Liver (tissue), 9 donors: ENCODE measurements around the gene MICALL1. TPM values are rescaled to one million over a fixed set of nuclear protein-coding genes. Genes with fewer than 3 reads are reported as not detected.

Source experiments
- DNase-seq: peaks from one replicate; pipeline ENCODE4 v3.0.0-alpha.2; 2017; ENCODE audit warnings: low spot score
- H3K27ac ChIP-seq, 2 donors: one replicate each; pipeline ENCODE4 v1.7.0; 2013; ENCODE audit warnings: inconsistent platforms in 2 of 2, low read length in 2 of 2, control low read depth in 1 of 2, low read depth in 1 of 2, mild to moderate bottlenecking in 1 of 2
- H3K27me3 ChIP-seq, 4 donors: one replicate each; pipeline versions ENCODE4 v1.6.1 to v1.7.0; 2013; ENCODE audit warnings: low read length in 3 of 4, inconsistent platforms in 1 of 4, mild to moderate bottlenecking in 1 of 4, moderate library complexity in 1 of 4; ENCODE audit not compliant: control insufficient read depth in 4 of 4, insufficient read depth in 4 of 4
- H3K36me3 ChIP-seq, 4 donors: one replicate each; pipeline versions ENCODE4 v1.6.1 to v1.7.0; 2013; ENCODE audit warnings: low read length in 3 of 4, mild to moderate bottlenecking in 3 of 4, low read depth in 1 of 4, moderate library complexity in 1 of 4; ENCODE audit not compliant: control insufficient read depth in 4 of 4, insufficient read depth in 3 of 4
- H3K4me1 ChIP-seq, 4 donors: one replicate each; pipeline versions ENCODE4 v1.6.1 to v1.7.0; 2013; ENCODE audit warnings: low read length in 3 of 4, mild to moderate bottlenecking in 3 of 4, moderate library complexity in 1 of 4; ENCODE audit not compliant: control insufficient read depth in 4 of 4, insufficient read depth in 4 of 4
- H3K4me3 ChIP-seq, 3 donors: one replicate each; pipeline versions ENCODE4 v1.6.1 to v1.7.0; 2013; ENCODE audit warnings: low read length in 3 of 3, control low read depth in 1 of 3, low read depth in 1 of 3, mild to moderate bottlenecking in 1 of 3
- H3K9ac ChIP-seq, 2 donors: one replicate each; pipeline ENCODE4 v1.7.0; 2013; ENCODE audit warnings: low read length in 2 of 2, mild to moderate bottlenecking in 2 of 2, moderate library complexity in 2 of 2, control low read depth in 1 of 2, low read depth in 1 of 2
- H3K9me3 ChIP-seq, 4 donors: one replicate each; pipeline versions ENCODE4 v1.6.1 to v1.7.0; 2013; ENCODE audit warnings: low read length in 3 of 4; ENCODE audit not compliant: control insufficient read depth in 4 of 4
- EGR1 ChIP-seq, 2 donors: IDR thresholded peaks; 2 replicates each; pipeline ENCODE4 v1.6.1; 2016 to 2018; ENCODE audit warnings: antibody characterized with exemption in 2 of 2, low read depth in 2 of 2
- FOXA1 ChIP-seq: IDR thresholded peaks from 2 replicates; pipeline ENCODE4 v1.6.1; 2016; ENCODE audit warnings: antibody characterized with exemption
- FOXA2 ChIP-seq: IDR thresholded peaks from 2 replicates; pipeline ENCODE4 v1.6.1; 2016; ENCODE audit warnings: antibody characterized with exemption
- GABPA ChIP-seq, 2 donors: IDR thresholded peaks in 1 of 2; conservative IDR thresholded peaks in 1 of 2; 2 replicates each; pipeline ENCODE4 v1.6.1; 2016; ENCODE audit warnings: antibody characterized with exemption in 2 of 2, mild to moderate bottlenecking in 1 of 2, moderate library complexity in 1 of 2
- HNF4A ChIP-seq, 2 donors: conservative IDR thresholded peaks; 2 replicates each; pipeline ENCODE4 v1.6.1; 2016; ENCODE audit warnings: antibody characterized with exemption in 2 of 2, mild to moderate bottlenecking in 2 of 2
- HNF4G ChIP-seq: IDR thresholded peaks from 2 replicates; pipeline ENCODE4 v1.6.1; 2016; ENCODE audit warnings: antibody characterized with exemption
- JUND ChIP-seq, 2 donors: IDR thresholded peaks; 2 replicates each; pipeline ENCODE4 v1.6.1; 2016; ENCODE audit warnings: antibody characterized with exemption in 2 of 2
- NR2F2 ChIP-seq: IDR thresholded peaks from 2 replicates; pipeline ENCODE4 v1.6.1; 2016; ENCODE audit warnings: antibody characterized with exemption
- RAD21 ChIP-seq, 2 donors: IDR thresholded peaks; 2 replicates each; pipeline ENCODE4 v1.6.1; 2016; ENCODE audit warnings: antibody characterized with exemption in 2 of 2, mild to moderate bottlenecking in 2 of 2
- RXRA ChIP-seq, 2 donors: IDR thresholded peaks; 2 replicates each; pipeline ENCODE4 v1.6.1; 2017 to 2018; ENCODE audit warnings: antibody characterized with exemption in 2 of 2, mild to moderate bottlenecking in 1 of 2
- SP1 ChIP-seq: IDR thresholded peaks from 2 replicates; pipeline ENCODE4 v1.6.1; 2018; ENCODE audit warnings: antibody characterized with exemption, mild to moderate bottlenecking
- TAF1 ChIP-seq: conservative IDR thresholded peaks from 2 replicates; pipeline ENCODE4 v1.6.1; 2016; ENCODE audit warnings: antibody characterized with exemption, mild to moderate bottlenecking
- YY1 ChIP-seq: IDR thresholded peaks from 2 replicates; pipeline ENCODE4 v1.6.1; 2016; ENCODE audit warnings: antibody characterized with exemption, mild to moderate bottlenecking
- WGBS: extraction: QIAGEN DNeasy Blood & Tissue Kit; methylation state at CpG from one replicate; pipeline ENCODE4 v1.1.7; 2013; 5-methylcytosine and 5-hydroxymethylcytosine counted together
- polyA plus RNA-seq, 2 donors: library from polyadenylated mRNA; stranded (reverse) in 1 of 2; unstranded in 1 of 2; fragments of 200-250 nt in 1 of 2; fragments of >200 nt in 1 of 2; fragmentation: Nextera tagmentation in 1 of 2; extraction: Ambion mirVana in 1 of 2; gene quantifications; one replicate each; pipeline versions ENCODE4 v1.2.1 to v1.2.3, GENCODE V29; 2013 to 2015
- total RNA-seq, 2 donors: library from RNA; depleted of rRNA; stranded (reverse); fragments of >200 nt; gene quantifications; one replicate each; pipeline ENCODE4 v1.2.3, GENCODE V29; 2014
- TF ChIP-seq, protein P1 (sequence below): IDR thresholded peaks from 2 replicates; pipeline ENCODE4 v1.6.1; 2016; ENCODE audit warnings: antibody characterized with exemption, mild to moderate bottlenecking
- TF ChIP-seq, protein P2 (sequence below): fragments of 150-350 bp; IDR thresholded peaks from 2 replicates; pipeline ENCODE4 v1.5.1; 2017; ENCODE audit warnings: improper control_type of control experiment, low read depth, low read length; ENCODE audit not compliant: missing input control
- TF ChIP-seq, protein P3 (sequence below): IDR thresholded peaks from 2 replicates; pipeline ENCODE4 v1.6.1; 2016; ENCODE audit warnings: antibody characterized with exemption
- TF ChIP-seq, protein P4 (sequence below): IDR thresholded peaks from 2 replicates; pipeline ENCODE4 v1.6.1; 2016; ENCODE audit warnings: antibody characterized with exemption
- TF ChIP-seq, protein P5 (sequence below): IDR thresholded peaks from 2 replicates; pipeline ENCODE4 v1.6.1; 2016; ENCODE audit warnings: antibody characterized with exemption
- donor health status: healthy.
- donor health status: healthy.
- donor health status: healthy.
- donor health status: healthy.
- donor health status: healthy.

MICALL1 gene
- total and polyA plus RNA-seq, 4 donors, result 2.0 to 9.3 (median 4.1) TPM

DNA sequence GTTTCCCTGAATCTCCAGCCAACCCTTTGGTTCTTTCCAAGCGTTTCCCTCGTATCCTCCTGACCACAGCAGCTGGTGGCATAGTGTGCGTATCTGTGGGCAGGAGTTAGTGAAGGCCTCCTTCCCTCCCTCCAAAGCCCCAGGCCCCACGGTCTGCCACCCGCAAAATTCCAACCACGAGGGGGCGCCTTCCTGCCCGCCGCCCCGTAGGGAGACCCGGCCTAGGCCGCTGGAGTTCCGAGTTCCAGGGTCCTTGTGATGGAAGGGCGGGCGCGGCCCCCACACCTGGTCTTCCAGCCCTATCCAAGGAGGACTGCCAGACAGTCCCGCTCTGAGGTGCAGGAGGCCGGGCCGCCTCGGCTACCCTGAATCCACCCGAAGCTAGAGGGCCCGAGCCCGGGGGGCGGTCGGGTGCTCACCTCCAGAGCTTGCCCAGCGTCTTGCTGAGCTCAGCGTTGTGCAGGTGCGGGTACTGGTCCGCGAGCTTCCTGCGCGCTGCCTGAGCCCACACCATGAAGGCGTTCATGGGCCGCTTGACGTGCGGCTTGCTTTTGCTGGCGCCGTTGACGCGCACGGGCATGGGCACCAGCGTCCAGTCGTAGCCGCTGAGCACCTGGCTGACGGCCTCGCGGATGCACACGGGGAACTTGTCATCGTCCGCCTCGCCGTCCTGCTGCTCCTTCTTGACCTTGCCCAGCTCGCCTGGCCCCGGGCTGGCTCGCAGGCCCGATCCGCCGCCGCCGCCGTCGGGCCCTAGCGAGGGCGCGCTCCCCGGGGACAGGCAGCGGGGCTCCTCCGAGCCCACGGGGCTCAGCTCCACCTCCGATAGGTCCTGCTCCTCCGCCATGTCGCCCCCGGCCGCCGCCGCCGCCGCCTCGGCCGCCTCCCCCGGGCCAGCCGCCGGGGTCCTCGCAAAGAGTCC, 77.1 kb downstream of the MICALL1 start:
- no peaks in the 10 kb centered on the region for H3K36me3 ChIP-seq
- peaks cover 10 to 27% (median 22%) of the 10 kb centered on the region in 4 donors for H3K4me1 ChIP-seq
- no peak for TF ChIP-seq GABPA (IDR thresholded peaks at IDR 0.05 in 1 of 2, conservative IDR thresholded peaks at IDR 0.05 in 1 of 2)
- 78% methylated on average over 84 of the region's 84 CpGs for WGBS
- H3K4me3 ChIP-seq, result no peak overlapping the region
- H3K9ac ChIP-seq, result no peak overlapping the region
- no peak for DNase-seq
- H3K27me3 ChIP-seq, result no peaks in the 10 kb centered on the region
- no peaks in the 10 kb centered on the region for H3K9me3 ChIP-seq
- no peak overlapping the region for H3K27ac ChIP-seq

DNA sequence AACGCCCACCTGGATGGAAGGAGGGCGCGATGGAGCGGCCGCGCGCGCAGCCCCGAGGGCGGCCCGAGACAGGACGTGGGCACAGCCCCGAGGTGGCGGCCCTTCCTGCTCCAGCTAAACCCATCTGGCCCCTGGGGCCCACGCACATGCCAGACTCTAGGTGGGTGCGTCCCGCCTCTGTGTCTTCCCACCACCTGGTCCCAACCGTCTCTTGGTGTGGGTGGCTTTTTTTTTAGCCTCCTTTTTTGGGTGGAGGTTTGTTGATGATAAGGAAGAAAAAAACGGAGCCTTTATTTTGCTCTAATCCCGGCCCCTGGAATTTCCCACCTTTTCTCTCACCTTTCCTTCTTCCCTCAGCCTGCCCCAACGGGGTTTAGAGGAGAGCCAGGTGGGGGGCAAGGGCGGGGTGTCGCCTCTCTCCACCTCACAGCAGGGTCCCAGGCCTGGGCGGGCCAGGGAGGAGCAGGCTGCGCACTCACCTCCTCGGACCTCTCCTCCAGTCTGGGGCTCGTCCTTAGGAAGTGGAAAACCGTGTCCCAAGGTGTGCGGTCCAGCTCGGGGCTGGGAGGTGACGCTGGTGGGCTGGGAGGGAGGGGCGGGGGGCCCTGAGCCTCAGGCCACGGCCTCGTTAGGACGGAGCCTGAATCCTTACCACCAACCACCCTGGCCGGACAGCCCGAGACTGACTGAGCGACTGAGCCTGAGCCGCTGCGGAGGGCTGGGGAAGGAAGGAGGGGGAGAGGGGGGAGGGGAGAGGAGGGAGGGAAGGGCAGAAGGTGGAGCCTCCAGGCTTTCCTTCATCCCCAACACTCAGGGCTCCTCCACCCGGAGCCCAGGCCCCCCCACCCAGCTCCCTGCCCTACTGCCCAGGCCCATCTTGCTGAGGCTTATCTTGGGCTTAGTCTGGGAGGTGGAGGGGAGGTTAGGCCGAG, 78.0 kb downstream of the MICALL1 start, which contains the start of gene SOX10:
TSS of gene SOX10 (minus strand) at position 696 of the 932 bp plus-strand sequence. CDS start 771 bp downstream, outside the sequence.
- H3K4me1 ChIP-seq, result peaks cover 10 to 27% (median 22%) of the 10 kb centered on the region in 4 donors
- no peak within 1 kb of the TSS for H3K9ac ChIP-seq
- WGBS, result 86% methylated on average over 42 of the region's 42 CpGs
- no peaks in the 10 kb centered on the region for H3K27me3 ChIP-seq
- H3K27ac ChIP-seq, result no peak within 1 kb of the TSS
- H3K36me3 ChIP-seq, result no peaks in the 10 kb centered on the region
- TF ChIP-seq HNF4A (conservative IDR thresholded peaks at IDR 0.05) (no peak), RAD21 (IDR thresholded peaks at IDR 0.05) (no peak), FOXA1 (no peak), TAF1 (no peak), JUND (IDR thresholded peaks at IDR 0.05) (no peak), SP1 (no peak), NR2F2 (no peak), RXRA (IDR thresholded peaks at IDR 0.05) (no peak), GABPA (IDR thresholded peaks at IDR 0.05 in 1 of 2, conservative IDR thresholded peaks at IDR 0.05 in 1 of 2) (no peak), EGR1 (IDR thresholded peaks at IDR 0.05; ENCODE audit: low read depth in 2 of 2) (no peak), HNF4G (no peak), YY1 (no peak), FOXA2 (no peak)
- TF ChIP-seq, protein P1, sequence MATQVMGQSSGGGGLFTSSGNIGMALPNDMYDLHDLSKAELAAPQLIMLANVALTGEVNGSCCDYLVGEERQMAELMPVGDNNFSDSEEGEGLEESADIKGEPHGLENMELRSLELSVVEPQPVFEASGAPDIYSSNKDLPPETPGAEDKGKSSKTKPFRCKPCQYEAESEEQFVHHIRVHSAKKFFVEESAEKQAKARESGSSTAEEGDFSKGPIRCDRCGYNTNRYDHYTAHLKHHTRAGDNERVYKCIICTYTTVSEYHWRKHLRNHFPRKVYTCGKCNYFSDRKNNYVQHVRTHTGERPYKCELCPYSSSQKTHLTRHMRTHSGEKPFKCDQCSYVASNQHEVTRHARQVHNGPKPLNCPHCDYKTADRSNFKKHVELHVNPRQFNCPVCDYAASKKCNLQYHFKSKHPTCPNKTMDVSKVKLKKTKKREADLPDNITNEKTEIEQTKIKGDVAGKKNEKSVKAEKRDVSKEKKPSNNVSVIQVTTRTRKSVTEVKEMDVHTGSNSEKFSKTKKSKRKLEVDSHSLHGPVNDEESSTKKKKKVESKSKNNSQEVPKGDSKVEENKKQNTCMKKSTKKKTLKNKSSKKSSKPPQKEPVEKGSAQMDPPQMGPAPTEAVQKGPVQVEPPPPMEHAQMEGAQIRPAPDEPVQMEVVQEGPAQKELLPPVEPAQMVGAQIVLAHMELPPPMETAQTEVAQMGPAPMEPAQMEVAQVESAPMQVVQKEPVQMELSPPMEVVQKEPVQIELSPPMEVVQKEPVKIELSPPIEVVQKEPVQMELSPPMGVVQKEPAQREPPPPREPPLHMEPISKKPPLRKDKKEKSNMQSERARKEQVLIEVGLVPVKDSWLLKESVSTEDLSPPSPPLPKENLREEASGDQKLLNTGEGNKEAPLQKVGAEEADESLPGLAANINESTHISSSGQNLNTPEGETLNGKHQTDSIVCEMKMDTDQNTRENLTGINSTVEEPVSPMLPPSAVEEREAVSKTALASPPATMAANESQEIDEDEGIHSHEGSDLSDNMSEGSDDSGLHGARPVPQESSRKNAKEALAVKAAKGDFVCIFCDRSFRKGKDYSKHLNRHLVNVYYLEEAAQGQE, result no peak
- TF ChIP-seq, protein P2, sequence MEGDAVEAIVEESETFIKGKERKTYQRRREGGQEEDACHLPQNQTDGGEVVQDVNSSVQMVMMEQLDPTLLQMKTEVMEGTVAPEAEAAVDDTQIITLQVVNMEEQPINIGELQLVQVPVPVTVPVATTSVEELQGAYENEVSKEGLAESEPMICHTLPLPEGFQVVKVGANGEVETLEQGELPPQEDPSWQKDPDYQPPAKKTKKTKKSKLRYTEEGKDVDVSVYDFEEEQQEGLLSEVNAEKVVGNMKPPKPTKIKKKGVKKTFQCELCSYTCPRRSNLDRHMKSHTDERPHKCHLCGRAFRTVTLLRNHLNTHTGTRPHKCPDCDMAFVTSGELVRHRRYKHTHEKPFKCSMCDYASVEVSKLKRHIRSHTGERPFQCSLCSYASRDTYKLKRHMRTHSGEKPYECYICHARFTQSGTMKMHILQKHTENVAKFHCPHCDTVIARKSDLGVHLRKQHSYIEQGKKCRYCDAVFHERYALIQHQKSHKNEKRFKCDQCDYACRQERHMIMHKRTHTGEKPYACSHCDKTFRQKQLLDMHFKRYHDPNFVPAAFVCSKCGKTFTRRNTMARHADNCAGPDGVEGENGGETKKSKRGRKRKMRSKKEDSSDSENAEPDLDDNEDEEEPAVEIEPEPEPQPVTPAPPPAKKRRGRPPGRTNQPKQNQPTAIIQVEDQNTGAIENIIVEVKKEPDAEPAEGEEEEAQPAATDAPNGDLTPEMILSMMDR, result no peak
- TF ChIP-seq, protein P3, sequence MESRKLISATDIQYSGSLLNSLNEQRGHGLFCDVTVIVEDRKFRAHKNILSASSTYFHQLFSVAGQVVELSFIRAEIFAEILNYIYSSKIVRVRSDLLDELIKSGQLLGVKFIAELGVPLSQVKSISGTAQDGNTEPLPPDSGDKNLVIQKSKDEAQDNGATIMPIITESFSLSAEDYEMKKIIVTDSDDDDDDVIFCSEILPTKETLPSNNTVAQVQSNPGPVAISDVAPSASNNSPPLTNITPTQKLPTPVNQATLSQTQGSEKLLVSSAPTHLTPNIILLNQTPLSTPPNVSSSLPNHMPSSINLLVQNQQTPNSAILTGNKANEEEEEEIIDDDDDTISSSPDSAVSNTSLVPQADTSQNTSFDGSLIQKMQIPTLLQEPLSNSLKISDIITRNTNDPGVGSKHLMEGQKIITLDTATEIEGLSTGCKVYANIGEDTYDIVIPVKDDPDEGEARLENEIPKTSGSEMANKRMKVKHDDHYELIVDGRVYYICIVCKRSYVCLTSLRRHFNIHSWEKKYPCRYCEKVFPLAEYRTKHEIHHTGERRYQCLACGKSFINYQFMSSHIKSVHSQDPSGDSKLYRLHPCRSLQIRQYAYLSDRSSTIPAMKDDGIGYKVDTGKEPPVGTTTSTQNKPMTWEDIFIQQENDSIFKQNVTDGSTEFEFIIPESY, result no peak
- TF ChIP-seq, protein P4, sequence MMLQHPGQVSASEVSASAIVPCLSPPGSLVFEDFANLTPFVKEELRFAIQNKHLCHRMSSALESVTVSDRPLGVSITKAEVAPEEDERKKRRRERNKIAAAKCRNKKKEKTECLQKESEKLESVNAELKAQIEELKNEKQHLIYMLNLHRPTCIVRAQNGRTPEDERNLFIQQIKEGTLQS, result no peak
- TF ChIP-seq, protein P5, sequence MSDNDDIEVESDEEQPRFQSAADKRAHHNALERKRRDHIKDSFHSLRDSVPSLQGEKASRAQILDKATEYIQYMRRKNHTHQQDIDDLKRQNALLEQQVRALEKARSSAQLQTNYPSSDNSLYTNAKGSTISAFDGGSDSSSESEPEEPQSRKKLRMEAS, result no peak
- no peaks in the 10 kb centered on the region for H3K9me3 ChIP-seq
- DNase-seq, result no peak
- no peak within 1 kb of the TSS for H3K4me3 ChIP-seq
